GM18951 (cell line): ENCODE measurements around the gene NCMAP.
"Not testable (repeated sequence)": the region's sequence is repeated elsewhere in the genome, so short reads cannot be mapped to it uniquely, and the experiment has no call there.

Source experiments
- POLR2A ChIP-seq: IDR thresholded peaks from 4 replicates; pipeline ENCODE4 v1.6.1; 2011; ENCODE audit warnings: mild to moderate bottlenecking; ENCODE audit not compliant: insufficient read length, insufficient read depth; ENCODE audit errors: extremely low read depth
- in situ Hi-C: fragments of 300-500 bp; cut with MboI; formaldehyde crosslinking; loops from one replicate; pipeline ENCODE4 v1.12.0; 2022; ENCODE audit warnings: low sequenced_read_pairs, mixed read lengths, inconsistent platforms; ENCODE audit not compliant: unreplicated experiment

Gene NCMAP

DNA sequence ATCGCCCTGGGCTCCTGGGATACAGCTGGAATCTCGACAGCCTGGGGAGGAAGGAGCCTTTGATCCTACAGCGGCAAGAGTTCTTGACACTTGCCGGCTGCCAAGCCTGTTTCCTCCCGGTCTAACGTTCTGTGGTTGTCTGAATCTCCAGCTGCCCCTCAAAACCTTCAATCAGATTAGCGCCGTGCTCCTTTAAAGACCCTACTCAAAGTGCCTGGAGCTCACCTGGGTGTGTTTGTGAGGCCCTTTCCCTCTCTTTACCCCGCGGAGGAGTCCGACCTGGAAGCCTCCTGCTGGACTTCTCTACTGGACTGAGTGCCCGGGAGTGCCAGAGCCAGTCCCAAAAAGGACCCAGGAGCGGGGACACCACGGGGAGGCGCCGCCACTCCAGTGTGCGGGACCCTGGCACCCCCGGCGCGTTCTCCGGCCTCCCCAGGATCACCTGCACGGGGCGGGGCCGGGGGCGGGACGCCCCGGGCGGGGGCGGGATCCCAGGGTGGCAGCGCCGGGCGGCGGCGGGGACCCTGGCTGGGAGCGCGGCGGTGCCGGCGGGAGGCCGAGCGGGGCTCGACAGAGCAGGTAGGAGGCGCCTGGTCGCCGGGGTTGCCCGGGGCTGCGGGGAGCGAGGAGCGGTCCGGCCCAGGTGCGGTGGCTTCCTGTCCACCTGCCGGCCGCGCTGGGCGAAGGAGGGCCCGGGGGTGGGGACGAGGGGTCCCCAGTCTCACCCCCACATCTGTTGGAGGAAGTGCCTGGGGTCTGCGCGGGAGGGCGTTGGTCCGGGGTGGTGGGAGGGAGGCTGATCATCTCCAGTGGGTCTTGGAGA, at the start of gene NCMAP:
Gene NCMAP, plus strand, starts transcription at position 497 of the 823 bp plus-strand sequence. CDS start 39,344 bp downstream, outside the sequence.
- in situ Hi-C loops, result no loop called here
- no peak for TF ChIP-seq POLR2A

GRCh38 chr1:24506691-24507381, 49.1 kb upstream of the NCMAP start:
- TF ChIP-seq POLR2A, result no peak
- in situ Hi-C loops, result no loop called here

- no peak for TF ChIP-seq POLR2A
- in situ Hi-C loops, result no loop called here
Measured at GRCh38 chr1:24507405-24507804, 48.5 kb upstream of the NCMAP start.

GRCh38 chr1:24508911-24509310, 47.0 kb upstream of the NCMAP start:
- in situ Hi-C loops, result no loop called here
- no peak for TF ChIP-seq POLR2A

- in situ Hi-C loops, result no loop called here
- TF ChIP-seq POLR2A, result no peak
Measured at GRCh38 chr1:24513706-24514105, 42.2 kb upstream of the NCMAP start.

DNA sequence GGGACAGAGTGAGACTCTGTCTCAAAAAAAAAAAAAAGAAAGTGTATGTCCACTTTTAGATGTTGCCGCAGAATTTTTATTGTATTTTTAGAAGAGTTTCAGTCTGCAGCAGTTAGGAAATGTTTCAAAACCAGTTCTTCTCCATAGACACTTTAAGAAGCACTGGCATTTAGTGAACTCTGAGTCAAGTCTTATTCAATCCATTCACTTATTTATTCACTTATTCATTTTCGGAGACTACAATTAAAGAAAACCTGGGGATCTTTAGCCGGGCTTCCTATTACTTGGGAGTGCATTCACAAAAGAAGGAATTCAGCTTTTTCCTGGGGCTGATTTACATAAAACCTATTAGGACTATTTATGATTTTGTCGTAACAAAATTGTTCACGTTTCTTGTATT, 40.9 kb upstream of the NCMAP start:
- TF ChIP-seq POLR2A, result no peak
- in situ Hi-C loops, result no loop called here

DNA sequence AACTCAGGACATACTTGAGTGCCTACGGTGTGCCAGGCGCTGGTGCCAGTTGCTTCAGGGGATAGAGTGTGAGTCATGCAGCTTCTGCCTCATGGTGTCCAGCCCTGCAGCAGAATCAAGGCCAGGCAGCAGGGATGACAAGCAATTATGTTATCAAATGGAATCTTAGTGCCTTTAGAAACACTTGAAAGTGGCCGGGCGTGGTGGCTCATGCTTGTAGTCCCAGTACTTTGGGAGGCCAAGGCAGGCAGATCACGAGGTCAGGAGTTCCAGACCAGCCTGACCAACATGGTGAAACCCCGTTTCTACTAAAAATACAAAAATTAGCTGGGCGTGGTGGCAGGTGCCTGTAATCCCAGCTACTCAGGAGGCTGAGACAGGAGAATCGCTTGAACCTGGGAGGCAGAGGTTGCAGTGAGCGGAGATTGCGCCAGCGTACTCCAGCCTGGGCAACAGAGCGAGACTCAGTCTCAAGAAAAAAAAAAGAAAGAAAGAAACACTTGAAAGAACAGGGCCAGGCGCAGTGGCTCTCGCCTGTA, 40.1 kb upstream of the NCMAP start:
- in situ Hi-C loops, result not testable (repeated sequence)

DNA sequence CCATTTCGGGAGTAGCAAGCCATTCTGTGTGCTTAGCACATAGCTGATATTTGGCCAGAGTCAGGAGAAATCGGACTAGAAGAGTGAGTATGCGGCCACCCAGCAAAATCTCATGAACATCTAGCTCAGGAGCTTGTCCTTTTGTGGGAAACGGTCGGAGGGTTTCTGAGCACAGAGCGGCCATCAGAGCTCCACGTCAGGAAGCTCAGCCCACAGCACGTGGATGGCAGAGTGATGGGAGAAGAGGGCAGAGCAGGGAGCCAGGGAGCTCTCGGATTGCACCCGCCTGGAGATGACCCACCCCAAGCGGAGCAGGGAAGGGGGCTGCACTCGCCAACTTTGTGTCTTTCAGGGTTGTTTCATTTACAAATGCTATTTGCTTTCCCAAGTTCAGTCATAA, 39.4 kb upstream of the NCMAP start:
- no peak for TF ChIP-seq POLR2A
- in situ Hi-C loops, result no loop called here

GRCh38 chr1:24517898-24518297, 38.0 kb upstream of the NCMAP start:
- in situ Hi-C loops, result no loop called here
- TF ChIP-seq POLR2A, result no peak

DNA sequence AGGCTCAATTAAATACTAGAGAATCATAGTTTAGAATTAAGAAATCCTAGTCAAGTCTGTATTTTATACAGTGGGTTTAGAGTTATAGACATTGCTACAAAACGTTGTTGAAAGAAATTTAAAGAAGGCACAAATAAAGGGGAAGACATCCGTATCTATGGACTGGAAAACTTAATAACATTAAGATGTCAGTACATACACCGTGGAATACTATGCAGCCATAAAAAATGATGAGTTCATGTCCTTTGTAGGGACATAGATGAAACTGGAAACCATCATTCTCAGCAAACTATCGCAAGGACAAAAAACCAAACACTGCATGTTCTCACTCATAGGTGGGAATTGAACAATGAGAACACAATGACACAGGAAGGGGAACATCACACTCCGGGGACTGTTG, 35.6 kb upstream of the NCMAP start:
- in situ Hi-C loops, result not testable (repeated sequence)

DNA sequence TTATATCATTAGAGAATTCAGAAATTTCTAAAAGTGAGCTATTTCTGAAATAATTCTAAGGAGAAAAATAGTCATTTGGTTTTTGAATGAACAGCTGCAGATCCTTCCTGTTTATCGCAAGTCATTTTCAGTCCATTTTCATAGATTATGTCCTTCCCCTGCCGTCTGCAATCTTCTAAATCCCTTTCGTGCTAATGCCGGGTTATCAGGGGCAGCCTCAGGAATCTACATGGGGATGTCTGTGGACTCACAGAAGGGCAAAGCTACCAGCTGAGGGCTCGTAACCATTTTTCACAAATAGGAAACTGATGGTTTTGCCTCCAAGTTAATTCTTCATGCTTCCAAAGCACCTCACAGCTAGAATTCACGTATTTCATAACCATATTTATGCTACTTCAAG, 30.3 kb upstream of the NCMAP start:
- no peak for TF ChIP-seq POLR2A
- in situ Hi-C loops, result no loop called here

DNA sequence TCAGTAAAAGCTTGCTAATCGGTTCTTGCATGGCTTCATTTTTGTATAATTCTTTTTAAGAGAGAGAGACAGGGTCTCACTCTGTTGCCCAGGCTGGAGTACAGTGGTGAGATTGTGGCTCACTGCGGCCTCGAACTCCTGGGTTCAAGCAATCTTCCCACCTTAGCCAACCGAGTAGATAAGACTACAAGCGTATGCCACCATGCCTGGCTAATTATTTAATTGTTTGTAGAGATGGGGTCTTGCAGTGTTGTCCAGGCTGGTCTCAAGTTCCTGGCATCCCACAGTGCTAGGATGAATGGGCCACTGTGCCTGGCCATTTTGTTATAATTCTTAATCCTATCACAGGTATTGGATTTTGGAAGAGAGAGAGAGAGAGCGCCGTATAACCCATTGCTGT, 29.8 kb upstream of the NCMAP start:
- in situ Hi-C loops, result no loop called here

GRCh38 chr1:24526940-24527542, 28.8 kb upstream of the NCMAP start:
- in situ Hi-C loops, result no loop called here
- no peak for TF ChIP-seq POLR2A

More for the DNA sequence above, 29.8 kb upstream of the NCMAP start:
- TF ChIP-seq POLR2A, result no peak

- no peak for TF ChIP-seq POLR2A
- in situ Hi-C loops, result no loop called here
Measured at GRCh38 chr1:24528744-24529143, 27.1 kb upstream of the NCMAP start.

- in situ Hi-C loops, result not testable (repeated sequence)
Measured at GRCh38 chr1:24529292-24529691, 26.6 kb upstream of the NCMAP start.
